Measurements from ENCODE around the gene ASXL2.

DNA sequence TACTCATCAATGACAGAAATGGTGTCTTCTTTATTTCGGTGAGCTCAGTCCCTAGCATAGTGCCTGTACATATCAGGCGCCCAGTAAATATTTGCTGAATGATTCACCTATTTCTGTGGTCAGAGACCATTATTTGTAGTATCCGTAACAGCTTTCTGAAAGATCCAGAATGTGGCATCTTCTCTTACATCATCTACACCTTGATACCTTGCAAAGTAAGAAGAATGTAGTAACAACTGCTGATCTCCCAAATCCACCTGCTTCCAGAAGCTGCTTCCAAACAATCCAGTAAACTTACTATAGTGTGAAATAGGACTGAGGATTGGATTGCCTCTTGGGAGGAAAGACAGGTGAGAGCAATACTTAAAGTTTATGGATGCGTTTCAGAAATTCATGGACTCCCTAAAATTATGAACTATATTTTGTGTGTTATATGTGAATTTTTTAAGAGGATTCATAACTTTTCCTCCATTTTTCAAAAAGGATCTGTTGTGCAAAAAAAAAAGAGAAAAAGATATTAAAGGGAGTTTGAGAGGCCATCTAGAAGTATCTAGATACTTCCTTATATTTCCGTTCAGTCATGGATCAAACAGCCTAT is 945 bp upstream of the ASXL2 start:
- TF ChIP-seq, protein P1, sequence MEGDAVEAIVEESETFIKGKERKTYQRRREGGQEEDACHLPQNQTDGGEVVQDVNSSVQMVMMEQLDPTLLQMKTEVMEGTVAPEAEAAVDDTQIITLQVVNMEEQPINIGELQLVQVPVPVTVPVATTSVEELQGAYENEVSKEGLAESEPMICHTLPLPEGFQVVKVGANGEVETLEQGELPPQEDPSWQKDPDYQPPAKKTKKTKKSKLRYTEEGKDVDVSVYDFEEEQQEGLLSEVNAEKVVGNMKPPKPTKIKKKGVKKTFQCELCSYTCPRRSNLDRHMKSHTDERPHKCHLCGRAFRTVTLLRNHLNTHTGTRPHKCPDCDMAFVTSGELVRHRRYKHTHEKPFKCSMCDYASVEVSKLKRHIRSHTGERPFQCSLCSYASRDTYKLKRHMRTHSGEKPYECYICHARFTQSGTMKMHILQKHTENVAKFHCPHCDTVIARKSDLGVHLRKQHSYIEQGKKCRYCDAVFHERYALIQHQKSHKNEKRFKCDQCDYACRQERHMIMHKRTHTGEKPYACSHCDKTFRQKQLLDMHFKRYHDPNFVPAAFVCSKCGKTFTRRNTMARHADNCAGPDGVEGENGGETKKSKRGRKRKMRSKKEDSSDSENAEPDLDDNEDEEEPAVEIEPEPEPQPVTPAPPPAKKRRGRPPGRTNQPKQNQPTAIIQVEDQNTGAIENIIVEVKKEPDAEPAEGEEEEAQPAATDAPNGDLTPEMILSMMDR (IDR thresholded peaks at IDR 0.05; ENCODE audit: insufficient read depth, low read length, poor library complexity, severe bottlenecking) = no peak
- TF ChIP-seq EZH2phosphoT487 (conservative IDR thresholded peaks at IDR 0.05; ENCODE audit: low read length) = no peak
